Suprapubic skin (tissue), 4 donors: ENCODE data around the gene TM7SF2. TPM values are rescaled to one million over a fixed set of nuclear protein-coding genes. Genes with fewer than 3 reads are reported as not detected.

Experiments
- DNase-seq, 2 donors: peaks; one replicate each; pipeline ENCODE4 v3.0.0-alpha.2; 2019; ENCODE audit warnings: low spot score in 2 of 2
- H3K27ac ChIP-seq: fragments of 200-600 bp; sonication (generic); one replicate; pipeline ENCODE4 v1.5.1; 2019
- H3K27me3 ChIP-seq: fragments of 200-600 bp; sonication (generic); one replicate; pipeline ENCODE4 v1.5.1; 2019
- H3K36me3 ChIP-seq: fragments of 200-600 bp; sonication (generic); one replicate; pipeline ENCODE4 v1.5.1; 2019
- H3K4me1 ChIP-seq: fragments of 200-600 bp; sonication (generic); one replicate; pipeline ENCODE4 v1.5.1; 2019
- H3K4me3 ChIP-seq: fragments of 200-600 bp; sonication (generic); one replicate; pipeline ENCODE4 v1.5.1; 2019; ENCODE audit warnings: mild to moderate bottlenecking
- H3K9me3 ChIP-seq: fragments of 200-600 bp; sonication (generic); one replicate; pipeline ENCODE4 v1.5.1; 2019
- EP300 ChIP-seq: sonication (generic); formaldehyde crosslinking; IDR thresholded peaks from one replicate; pipeline ENCODE4 v1.6.1; 2017; ENCODE audit warnings: antibody characterized with exemption
- POLR2A ChIP-seq, 2 donors: fragments of 450-650 bp; IDR thresholded peaks; one replicate each; pipeline ENCODE4 v1.6.1; 2017; ENCODE audit warnings: antibody characterized with exemption in 2 of 2, mild to moderate bottlenecking in 2 of 2, moderate library complexity in 2 of 2
- POLR2AphosphoS5 ChIP-seq, 3 donors: sonication (generic); formaldehyde crosslinking; IDR thresholded peaks; one replicate each; pipeline ENCODE4 v1.6.1; 2017; ENCODE audit warnings: antibody characterized with exemption in 3 of 3
- WGBS: methylation state at CpG from one replicate; pipeline ENCODE4 v1.1.5; 2018; 5-methylcytosine and 5-hydroxymethylcytosine counted together
- total RNA-seq, 4 donors: library from RNA; depleted of rRNA; stranded (reverse); fragments of >200 nt; gene quantifications; one replicate each; pipeline ENCODE4 v1.1.0, GENCODE V29; 2016
- TF ChIP-seq, protein P1 (sequence below), 2 donors: fragments of 200-600 bp in 1 of 2; fragments of 450-650 bp in 1 of 2; sonication (generic) in 1 of 2; IDR thresholded peaks; one replicate each; pipeline ENCODE4 v1.5.1; 2016 to 2019; ENCODE audit warnings: antibody characterized with exemption in 2 of 2, mild to moderate bottlenecking in 1 of 2, moderate library complexity in 1 of 2

The TM7SF2 gene
- total RNA-seq, 4 donors from 2014 or later = 76.5 to 214 (median 145) TPM

DNA sequence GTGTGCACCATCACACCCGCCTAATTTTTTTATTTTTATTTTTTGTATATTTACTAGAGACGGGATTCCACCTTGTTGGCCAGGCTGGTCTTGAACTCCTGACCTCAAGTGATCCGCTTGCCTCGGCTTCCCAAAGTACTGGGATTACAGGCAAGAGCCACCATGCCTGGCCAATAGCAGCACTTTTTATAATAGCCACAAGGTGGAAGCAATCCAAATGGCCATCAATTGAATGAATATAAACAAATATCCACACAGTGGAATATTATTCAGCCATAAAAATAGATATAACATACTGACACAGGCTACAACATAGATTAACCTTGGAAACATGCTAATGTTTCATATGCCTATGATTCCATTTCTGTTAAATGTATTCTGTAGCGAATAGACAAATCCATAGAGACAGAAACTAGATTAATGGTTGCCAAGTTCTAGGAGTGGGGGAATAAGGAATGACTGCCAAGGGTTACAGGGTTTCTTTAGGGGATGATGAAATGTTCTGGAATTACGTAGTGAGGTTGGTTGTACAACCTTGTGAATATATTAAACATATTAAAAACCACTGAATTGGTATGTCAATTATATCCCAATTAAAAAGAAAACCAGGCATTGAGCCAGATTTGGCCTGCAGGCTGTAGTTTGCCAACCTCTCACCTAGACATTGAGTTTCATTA, 10.9 kb upstream of the TM7SF2 start:
- H3K27ac ChIP-seq = peak overlapping the region; percentile 73
- peaks cover 60% of the 10 kb centered on the region for H3K4me1 ChIP-seq
- H3K9me3 ChIP-seq = no peaks in the 10 kb centered on the region
- no peaks in the 10 kb centered on the region for H3K36me3 ChIP-seq
- TF ChIP-seq POLR2AphosphoS5 (IDR thresholded peaks at IDR 0.05) = no peak
- TF ChIP-seq POLR2A (IDR thresholded peaks at IDR 0.05) = no peak
- no peak for TF ChIP-seq EP300
- TF ChIP-seq, protein P1, sequence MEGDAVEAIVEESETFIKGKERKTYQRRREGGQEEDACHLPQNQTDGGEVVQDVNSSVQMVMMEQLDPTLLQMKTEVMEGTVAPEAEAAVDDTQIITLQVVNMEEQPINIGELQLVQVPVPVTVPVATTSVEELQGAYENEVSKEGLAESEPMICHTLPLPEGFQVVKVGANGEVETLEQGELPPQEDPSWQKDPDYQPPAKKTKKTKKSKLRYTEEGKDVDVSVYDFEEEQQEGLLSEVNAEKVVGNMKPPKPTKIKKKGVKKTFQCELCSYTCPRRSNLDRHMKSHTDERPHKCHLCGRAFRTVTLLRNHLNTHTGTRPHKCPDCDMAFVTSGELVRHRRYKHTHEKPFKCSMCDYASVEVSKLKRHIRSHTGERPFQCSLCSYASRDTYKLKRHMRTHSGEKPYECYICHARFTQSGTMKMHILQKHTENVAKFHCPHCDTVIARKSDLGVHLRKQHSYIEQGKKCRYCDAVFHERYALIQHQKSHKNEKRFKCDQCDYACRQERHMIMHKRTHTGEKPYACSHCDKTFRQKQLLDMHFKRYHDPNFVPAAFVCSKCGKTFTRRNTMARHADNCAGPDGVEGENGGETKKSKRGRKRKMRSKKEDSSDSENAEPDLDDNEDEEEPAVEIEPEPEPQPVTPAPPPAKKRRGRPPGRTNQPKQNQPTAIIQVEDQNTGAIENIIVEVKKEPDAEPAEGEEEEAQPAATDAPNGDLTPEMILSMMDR (IDR thresholded peaks at IDR 0.05) = no peak
- no peaks in the 10 kb centered on the region for H3K27me3 ChIP-seq
- WGBS = 72% methylated on average over 6 of the region's 6 CpGs
- no peak overlapping the region for H3K4me3 ChIP-seq
- DNase-seq = no peak

- DNase-seq = no peak
- H3K4me3 ChIP-seq = no peak overlapping the region
- H3K36me3 ChIP-seq = peaks cover 1% of the 10 kb centered on the region
- TF ChIP-seq POLR2A (IDR thresholded peaks at IDR 0.05) (no peak), EP300 (no peak), POLR2AphosphoS5 (IDR thresholded peaks at IDR 0.05) (no peak)
- TF ChIP-seq, protein P1 (IDR thresholded peaks at IDR 0.05) = no peak
- no peaks in the 10 kb centered on the region for H3K27me3 ChIP-seq
- peak overlapping the region; percentile 73 for H3K27ac ChIP-seq
- WGBS = 77% methylated on average over 8 of the region's 8 CpGs
- no peaks in the 10 kb centered on the region for H3K9me3 ChIP-seq
- peaks cover 48% of the 10 kb centered on the region for H3K4me1 ChIP-seq
These were observed 9.3 kb upstream of the TM7SF2 start for GRCh38 chr11:65102142-65103095.

- no peak for DNase-seq
- Histone ChIP-seq H3K9me3 (no peaks in the 10 kb centered on the region), H3K4me3 (no peak overlapping the region), H3K27me3 (no peaks in the 10 kb centered on the region), H3K4me1 (peaks cover 38% of the 10 kb centered on the region), H3K36me3 (peaks cover 12% of the 10 kb centered on the region), H3K27ac (peak overlapping the region; percentile 73)
- TF ChIP-seq POLR2AphosphoS5 (IDR thresholded peaks at IDR 0.05) = no peak
- TF ChIP-seq EP300 = no peak
- TF ChIP-seq, protein P1 (IDR thresholded peaks at IDR 0.05) = no peak
- no peak for TF ChIP-seq POLR2A (IDR thresholded peaks at IDR 0.05)
These were observed 8.2 kb upstream of the TM7SF2 start for GRCh38 chr11:65103476-65103875.

GRCh38 chr11:65104628-65105027, 7.0 kb upstream of the TM7SF2 start:
- Histone ChIP-seq H3K27me3 (no peaks in the 10 kb centered on the region), H3K36me3 (peaks cover 23% of the 10 kb centered on the region), H3K4me1 (peaks cover 44% of the 10 kb centered on the region), H3K9me3 (no peaks in the 10 kb centered on the region), H3K4me3 (no peak overlapping the region), H3K27ac (no peak overlapping the region)
- 82% methylated on average over 4 of the region's 4 CpGs for WGBS
- no peak for TF ChIP-seq POLR2A (IDR thresholded peaks at IDR 0.05)
- TF ChIP-seq POLR2AphosphoS5 (IDR thresholded peaks at IDR 0.05) = no peak
- TF ChIP-seq, protein P1 (IDR thresholded peaks at IDR 0.05) = no peak
- TF ChIP-seq EP300 = no peak
- DNase-seq = no peak

- H3K27me3 ChIP-seq = no peaks in the 10 kb centered on the region
- TF ChIP-seq POLR2A (IDR thresholded peaks at IDR 0.05) = no peak
- no peak for TF ChIP-seq POLR2AphosphoS5 (IDR thresholded peaks at IDR 0.05)
- TF ChIP-seq EP300 = no peak
- TF ChIP-seq, protein P1 (IDR thresholded peaks at IDR 0.05) = no peak
- peaks cover 58% of the 10 kb centered on the region for H3K4me1 ChIP-seq
These were observed 4.6 kb upstream of the TM7SF2 start for GRCh38 chr11:65107078-65107477.

More at GRCh38 chr11:65107078-65107477, 4.6 kb upstream of the TM7SF2 start:
- peaks cover 26% of the 10 kb centered on the region for H3K36me3 ChIP-seq
- no peak overlapping the region for H3K27ac ChIP-seq
- 95% methylated on average over 11 of the region's 15 CpGs for WGBS
- H3K9me3 ChIP-seq = no peaks in the 10 kb centered on the region
- H3K4me3 ChIP-seq = no peak overlapping the region
- DNase-seq = no peak
